ENCODE measurements around the gene SPG7. TPM values are rescaled to one million over a fixed set of nuclear protein-coding genes. Genes with fewer than 3 reads are reported as not detected.

SPG7 gene
- total RNA-seq, 1 donor from 2014 or later, result 73.2 TPM

GRCh38 chr16:89505204-89506112 is 2.7 kb upstream of the SPG7 start:
- DNase-seq (ENCODE audit: low read depth) (peak; percentile 89), FAIRE-seq (no peak)
- no peak for TF ChIP-seq CTCF (IDR thresholded peaks at IDR 0.05; ENCODE audit: insufficient read depth, low read length, severe bottlenecking)
- H3K27me3 ChIP-seq (ENCODE audit: control insufficient read depth, insufficient read depth, low read length), result no peaks in the 10 kb centered on the region
- no peak overlapping the region for H3K4me3 ChIP-seq (ENCODE audit: low read depth, low read length)
- no peaks in the 10 kb centered on the region for H3K36me3 ChIP-seq (ENCODE audit: control insufficient read depth, insufficient read depth, low read length)

- H3K27me3 ChIP-seq (ENCODE audit: control insufficient read depth, insufficient read depth, low read length), result no peaks in the 10 kb centered on the region
- peaks cover 4% of the 10 kb centered on the region for H3K36me3 ChIP-seq (ENCODE audit: control insufficient read depth, insufficient read depth, low read length)
- H3K4me3 ChIP-seq (ENCODE audit: low read depth, low read length), result no peak overlapping the region
- FAIRE-seq (no peak), DNase-seq (ENCODE audit: low read depth) (no peak)
- TF ChIP-seq CTCF (IDR thresholded peaks at IDR 0.05; ENCODE audit: insufficient read depth, low read length, severe bottlenecking), result no peak
These were observed 2.1 kb upstream of the SPG7 start for GRCh38 chr16:89506113-89506504.

- no peak for FAIRE-seq
- no peak for TF ChIP-seq CTCF (IDR thresholded peaks at IDR 0.05; ENCODE audit: insufficient read depth, low read length, severe bottlenecking)
- Histone ChIP-seq H3K36me3 (ENCODE audit: control insufficient read depth, insufficient read depth, low read length) (peaks cover 7% of the 10 kb centered on the region), H3K27me3 (ENCODE audit: control insufficient read depth, insufficient read depth, low read length) (no peaks in the 10 kb centered on the region), H3K4me3 (ENCODE audit: low read depth, low read length) (no peak overlapping the region)
- no peak for DNase-seq (ENCODE audit: low read depth)
These were observed 1.4 kb upstream of the SPG7 start for GRCh38 chr16:89506791-89507191.

- peaks cover 7% of the 10 kb centered on the region for H3K36me3 ChIP-seq (ENCODE audit: control insufficient read depth, insufficient read depth, low read length)
- H3K27me3 ChIP-seq (ENCODE audit: control insufficient read depth, insufficient read depth, low read length), result no peaks in the 10 kb centered on the region
- no peak for TF ChIP-seq CTCF (IDR thresholded peaks at IDR 0.05; ENCODE audit: insufficient read depth, low read length, severe bottlenecking)
- FAIRE-seq (no peak), DNase-seq (ENCODE audit: low read depth) (no peak)
- H3K4me3 ChIP-seq (ENCODE audit: low read depth, low read length), result peak overlapping the region; percentile 84
These were observed 879 bp upstream of the SPG7 start for GRCh38 chr16:89507214-89507833.

- peaks cover 11% of the 10 kb centered on the region for H3K36me3 ChIP-seq (ENCODE audit: control insufficient read depth, insufficient read depth, low read length)
- no peak for DNase-seq (ENCODE audit: low read depth)
- TF ChIP-seq CTCF (IDR thresholded peaks at IDR 0.05; ENCODE audit: insufficient read depth, low read length, severe bottlenecking), result no peak
- no peak overlapping the region for H3K4me3 ChIP-seq (ENCODE audit: low read depth, low read length)
- no peak for FAIRE-seq
- H3K27me3 ChIP-seq (ENCODE audit: control insufficient read depth, insufficient read depth, low read length), result no peaks in the 10 kb centered on the region
These were observed 2.3 kb downstream of the SPG7 start for GRCh38 chr16:89510526-89510925.

Measured in bronchial epithelial cell (primary cell).